ENCODE measurements around the gene EFNA4. TPM values are rescaled to one million over a fixed set of nuclear protein-coding genes. Genes with fewer than 3 reads are reported as not detected.

EFNA4 gene, protein sequence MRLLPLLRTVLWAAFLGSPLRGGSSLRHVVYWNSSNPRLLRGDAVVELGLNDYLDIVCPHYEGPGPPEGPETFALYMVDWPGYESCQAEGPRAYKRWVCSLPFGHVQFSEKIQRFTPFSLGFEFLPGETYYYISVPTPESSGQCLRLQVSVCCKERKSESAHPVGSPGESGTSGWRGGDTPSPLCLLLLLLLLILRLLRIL
- 1 to 10 TPM; 1.9 to 2.8 TPM for total RNA-seq

DNA sequence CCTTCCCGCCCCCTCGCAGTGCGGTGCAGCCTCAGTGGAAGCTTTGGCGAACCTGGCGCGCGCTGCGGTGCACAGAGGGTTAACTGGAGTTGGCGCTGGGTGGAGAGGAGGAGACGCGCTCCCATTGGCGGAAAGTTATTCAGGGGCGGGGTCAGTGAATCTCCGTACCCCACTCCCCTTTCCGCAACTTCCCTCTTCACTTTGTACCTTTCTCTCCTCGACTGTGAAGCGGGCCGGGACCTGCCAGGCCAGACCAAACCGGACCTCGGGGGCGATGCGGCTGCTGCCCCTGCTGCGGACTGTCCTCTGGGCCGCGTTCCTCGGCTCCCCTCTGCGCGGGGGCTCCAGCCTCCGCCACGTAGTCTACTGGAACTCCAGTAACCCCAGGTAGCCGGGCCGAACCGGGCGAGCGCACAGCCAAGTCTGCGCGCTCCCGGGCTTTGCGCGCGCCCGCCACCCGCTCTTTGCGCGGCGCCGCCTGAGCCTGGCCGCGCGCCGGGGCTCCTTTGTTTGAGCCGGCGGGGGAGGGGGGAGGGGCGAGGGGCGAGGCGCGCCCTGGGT is at the start of gene EFNA4:
TSS of gene EFNA4 (plus strand) at position 191 of the 561 bp plus-strand sequence. CDS start at position 275, 84 bp downstream.
- peaks cover 5% of the 10 kb centered on the region for H3K36me3 ChIP-seq
- ATAC-seq (ENCODE audit: insufficient number of reproducible peaks, low FRiP score, low read depth) (peak; percentile 60), DNase-seq (ENCODE audit: low spot score) (no peak)
- peak within 1 kb of the TSS in 1 of 2 donors; percentile 17 for H3K27ac ChIP-seq
- no peaks in the 10 kb centered on the region for H3K9me3 ChIP-seq
- peaks cover 18 to 35% of the 10 kb centered on the region in 2 donors for H3K4me1 ChIP-seq (ENCODE audit: control insufficient read depth in 1 of 2, low read depth in 2 of 2)
- TF ChIP-seq, protein P1, sequence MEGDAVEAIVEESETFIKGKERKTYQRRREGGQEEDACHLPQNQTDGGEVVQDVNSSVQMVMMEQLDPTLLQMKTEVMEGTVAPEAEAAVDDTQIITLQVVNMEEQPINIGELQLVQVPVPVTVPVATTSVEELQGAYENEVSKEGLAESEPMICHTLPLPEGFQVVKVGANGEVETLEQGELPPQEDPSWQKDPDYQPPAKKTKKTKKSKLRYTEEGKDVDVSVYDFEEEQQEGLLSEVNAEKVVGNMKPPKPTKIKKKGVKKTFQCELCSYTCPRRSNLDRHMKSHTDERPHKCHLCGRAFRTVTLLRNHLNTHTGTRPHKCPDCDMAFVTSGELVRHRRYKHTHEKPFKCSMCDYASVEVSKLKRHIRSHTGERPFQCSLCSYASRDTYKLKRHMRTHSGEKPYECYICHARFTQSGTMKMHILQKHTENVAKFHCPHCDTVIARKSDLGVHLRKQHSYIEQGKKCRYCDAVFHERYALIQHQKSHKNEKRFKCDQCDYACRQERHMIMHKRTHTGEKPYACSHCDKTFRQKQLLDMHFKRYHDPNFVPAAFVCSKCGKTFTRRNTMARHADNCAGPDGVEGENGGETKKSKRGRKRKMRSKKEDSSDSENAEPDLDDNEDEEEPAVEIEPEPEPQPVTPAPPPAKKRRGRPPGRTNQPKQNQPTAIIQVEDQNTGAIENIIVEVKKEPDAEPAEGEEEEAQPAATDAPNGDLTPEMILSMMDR (IDR thresholded peaks at IDR 0.05): no peak
- H3K4me3 ChIP-seq: peak within 1 kb of the TSS; percentile 96
- no peaks in the 10 kb centered on the region for H3K27me3 ChIP-seq (replicated peaks; ENCODE audit: insufficient read depth)

- DNase-seq (ENCODE audit: low spot score) (no peak), ATAC-seq (ENCODE audit: insufficient number of reproducible peaks, low FRiP score, low read depth) (no peak)
- no peak overlapping the region for H3K27ac ChIP-seq
- H3K36me3 ChIP-seq: no peaks in the 10 kb centered on the region
- TF ChIP-seq, protein P1 (IDR thresholded peaks at IDR 0.05): no peak
- H3K4me3 ChIP-seq: no peak overlapping the region
- H3K9me3 ChIP-seq: no peaks in the 10 kb centered on the region
- peaks cover 27 to 33% of the 10 kb centered on the region in 2 donors for H3K4me1 ChIP-seq (ENCODE audit: control insufficient read depth in 1 of 2, low read depth in 2 of 2)
- H3K27me3 ChIP-seq (replicated peaks; ENCODE audit: insufficient read depth): no peaks in the 10 kb centered on the region
These were observed 48.6 kb upstream of the EFNA4 start for GRCh38 chr1:155014709-155015508.

GRCh38 chr1:155015527-155016230 is 47.9 kb upstream of the EFNA4 start:
- Histone ChIP-seq H3K9me3 (no peaks in the 10 kb centered on the region), H3K27ac (no peak overlapping the region), H3K4me3 (no peak overlapping the region), H3K4me1 (ENCODE audit: control insufficient read depth in 1 of 2, low read depth in 2 of 2) (peaks cover 27 to 28% of the 10 kb centered on the region in 2 donors), H3K27me3 (replicated peaks; ENCODE audit: insufficient read depth) (no peaks in the 10 kb centered on the region), H3K36me3 (no peaks in the 10 kb centered on the region)
- ATAC-seq (ENCODE audit: insufficient number of reproducible peaks, low FRiP score, low read depth): no peak
- no peak for DNase-seq (ENCODE audit: low spot score)
- TF ChIP-seq, protein P1 (IDR thresholded peaks at IDR 0.05): no peak

DNA sequence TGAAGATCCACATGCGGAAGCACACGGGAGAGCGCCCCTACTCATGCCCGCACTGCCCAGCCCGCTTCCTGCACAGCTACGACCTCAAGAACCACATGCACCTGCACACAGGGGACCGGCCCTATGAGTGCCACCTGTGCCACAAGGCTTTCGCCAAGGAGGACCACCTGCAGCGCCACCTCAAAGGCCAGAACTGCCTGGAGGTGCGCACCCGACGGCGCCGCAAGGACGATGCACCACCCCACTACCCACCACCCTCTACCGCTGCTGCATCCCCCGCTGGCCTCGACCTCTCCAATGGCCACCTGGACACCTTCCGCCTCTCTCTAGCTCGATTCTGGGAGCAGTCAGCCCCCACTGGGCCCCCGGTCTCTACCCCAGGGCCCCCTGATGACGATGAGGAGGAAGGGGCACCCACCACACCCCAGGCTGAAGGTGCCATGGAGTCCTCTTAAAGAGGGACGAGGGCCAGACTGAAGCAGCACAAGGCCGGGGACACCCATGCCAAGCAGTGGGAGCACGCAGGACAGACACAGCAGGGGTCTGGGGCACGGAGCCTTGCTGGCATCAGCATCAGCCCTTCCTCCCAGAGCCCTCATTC is 47.2 kb upstream of the EFNA4 start:
- Histone ChIP-seq H3K27ac (peak overlapping the region; percentile 61 to 95), H3K36me3 (no peaks in the 10 kb centered on the region), H3K27me3 (replicated peaks; ENCODE audit: insufficient read depth) (no peaks in the 10 kb centered on the region), H3K4me1 (ENCODE audit: control insufficient read depth in 1 of 2, low read depth in 2 of 2) (peaks cover 22% of the 10 kb centered on the region in 2 donors), H3K9me3 (no peaks in the 10 kb centered on the region), H3K4me3 (no peak overlapping the region)
- TF ChIP-seq, protein P1 (IDR thresholded peaks at IDR 0.05): no peak
- DNase-seq (ENCODE audit: low spot score) (no peak), ATAC-seq (ENCODE audit: insufficient number of reproducible peaks, low FRiP score, low read depth) (no peak)

Measured in thoracic aorta (tissue), 2 donors.